Measurements from ENCODE around the gene CERS1. TPM values are rescaled to one million over a fixed set of nuclear protein-coding genes. Genes with fewer than 3 reads are reported as not detected.

CERS1 gene
- total RNA-seq, 1 donor from 2014 or later: not detected

- intact Hi-C loops (cut with DNase I): no loop called here
- peaks cover 82% of the 10 kb centered on the region for H3K36me3 ChIP-seq
- ATAC-seq: no peak
Observed at GRCh38 chr19:18865106-18865972, 30.6 kb downstream of the CERS1 start.

DNA sequence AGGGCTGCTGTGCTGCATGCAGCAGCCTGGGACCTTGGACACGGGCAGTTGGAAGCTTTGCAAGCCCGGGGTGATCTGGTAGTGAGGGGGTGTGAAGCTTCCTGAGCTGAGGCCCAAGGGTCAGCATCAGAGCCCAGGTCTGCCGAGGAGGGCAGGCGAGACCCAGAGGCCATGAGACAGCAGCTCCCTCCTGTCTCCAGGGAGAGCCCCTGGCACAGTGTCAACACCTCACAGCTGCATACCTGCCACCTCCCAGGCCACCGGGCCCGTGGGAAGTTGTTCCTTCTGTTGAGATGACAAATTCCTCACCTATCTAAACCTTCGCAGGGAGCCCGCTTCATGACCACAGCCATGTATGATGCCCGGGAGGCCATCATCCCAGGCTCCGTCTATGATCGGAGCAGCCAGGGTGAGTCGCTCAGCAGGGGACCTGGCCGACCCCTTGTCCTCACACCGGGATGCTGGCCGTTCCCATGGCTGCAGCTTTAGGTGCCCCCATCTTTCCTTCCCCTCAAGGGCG, 32.1 kb downstream of the CERS1 start:
- H3K4me1 ChIP-seq: peaks cover 6% of the 10 kb centered on the region
- H3K27me3 ChIP-seq (ENCODE audit: low read depth): no peaks in the 10 kb centered on the region
- peaks cover 97% of the 10 kb centered on the region for H3K36me3 ChIP-seq
- intact Hi-C loops (cut with DNase I): no loop called here
- ATAC-seq (no peak), DNase-seq (peak; percentile 46)
- no peak overlapping the region for H3K27ac ChIP-seq
- H3K9me3 ChIP-seq: no peaks in the 10 kb centered on the region
- TF ChIP-seq, protein P1, sequence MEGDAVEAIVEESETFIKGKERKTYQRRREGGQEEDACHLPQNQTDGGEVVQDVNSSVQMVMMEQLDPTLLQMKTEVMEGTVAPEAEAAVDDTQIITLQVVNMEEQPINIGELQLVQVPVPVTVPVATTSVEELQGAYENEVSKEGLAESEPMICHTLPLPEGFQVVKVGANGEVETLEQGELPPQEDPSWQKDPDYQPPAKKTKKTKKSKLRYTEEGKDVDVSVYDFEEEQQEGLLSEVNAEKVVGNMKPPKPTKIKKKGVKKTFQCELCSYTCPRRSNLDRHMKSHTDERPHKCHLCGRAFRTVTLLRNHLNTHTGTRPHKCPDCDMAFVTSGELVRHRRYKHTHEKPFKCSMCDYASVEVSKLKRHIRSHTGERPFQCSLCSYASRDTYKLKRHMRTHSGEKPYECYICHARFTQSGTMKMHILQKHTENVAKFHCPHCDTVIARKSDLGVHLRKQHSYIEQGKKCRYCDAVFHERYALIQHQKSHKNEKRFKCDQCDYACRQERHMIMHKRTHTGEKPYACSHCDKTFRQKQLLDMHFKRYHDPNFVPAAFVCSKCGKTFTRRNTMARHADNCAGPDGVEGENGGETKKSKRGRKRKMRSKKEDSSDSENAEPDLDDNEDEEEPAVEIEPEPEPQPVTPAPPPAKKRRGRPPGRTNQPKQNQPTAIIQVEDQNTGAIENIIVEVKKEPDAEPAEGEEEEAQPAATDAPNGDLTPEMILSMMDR (IDR thresholded peaks at IDR 0.05): no peak
- H3K4me3 ChIP-seq: no peak overlapping the region

More at GRCh38 chr19:18865106-18865972, 30.6 kb downstream of the CERS1 start:
- H3K4me3 ChIP-seq: no peak overlapping the region
- H3K4me1 ChIP-seq: peaks cover 8% of the 10 kb centered on the region
- peak; percentile 44 for DNase-seq
- peaks cover 8% of the 10 kb centered on the region for H3K27me3 ChIP-seq (ENCODE audit: low read depth)
- TF ChIP-seq, protein P1 (IDR thresholded peaks at IDR 0.05): no peak
- no peaks in the 10 kb centered on the region for H3K9me3 ChIP-seq
- H3K27ac ChIP-seq: no peak overlapping the region

DNA sequence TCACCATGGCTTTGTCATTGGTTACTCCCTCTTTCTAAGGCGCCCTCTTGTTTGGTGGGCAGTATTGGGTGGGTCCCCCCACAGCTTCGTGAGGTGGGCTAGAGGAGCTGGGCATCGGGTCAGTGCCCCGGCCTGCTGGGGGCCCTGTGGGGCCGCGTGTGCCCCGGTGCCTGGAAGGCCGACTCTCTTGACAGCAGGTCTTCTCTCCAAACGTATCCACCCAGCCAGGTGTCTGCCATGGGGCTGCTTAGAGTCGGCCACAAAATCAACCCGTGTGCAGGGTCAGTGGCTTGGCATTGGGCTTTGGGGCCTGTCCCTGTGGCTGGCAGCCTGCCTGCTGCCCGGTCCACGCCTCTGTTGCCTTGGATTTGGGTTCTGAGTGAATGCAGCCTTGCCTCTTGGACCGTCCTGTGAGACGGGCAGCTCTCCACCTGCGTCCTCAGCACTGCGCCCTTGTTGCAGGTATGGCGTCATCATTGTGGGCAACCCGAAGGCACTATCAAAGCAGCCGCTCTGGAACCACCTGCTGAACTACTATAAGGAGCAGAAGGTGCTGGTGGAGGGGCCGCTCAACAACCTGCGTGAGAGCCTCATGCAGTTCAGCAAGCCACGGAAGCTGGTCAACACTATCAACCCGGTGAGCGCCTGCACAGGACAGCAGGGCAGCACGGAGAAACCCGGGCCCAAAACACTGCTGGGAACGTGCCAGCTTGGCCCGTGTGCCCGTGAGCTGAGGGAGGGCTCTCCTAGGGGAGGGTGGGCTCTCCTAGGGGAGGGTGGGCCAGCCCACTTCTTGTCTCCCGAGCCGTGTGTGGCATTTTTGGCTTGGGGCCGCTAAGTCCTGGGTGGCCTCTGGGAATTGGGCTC, 32.7 kb downstream of the CERS1 start:
- peak; percentile 44 for DNase-seq
- Histone ChIP-seq H3K27me3 (ENCODE audit: low read depth) (no peaks in the 10 kb centered on the region), H3K4me1 (peaks cover 6% of the 10 kb centered on the region), H3K9me3 (no peaks in the 10 kb centered on the region), H3K27ac (no peak overlapping the region), H3K36me3 (peaks cover 100% of the 10 kb centered on the region), H3K4me3 (no peak overlapping the region)
- TF ChIP-seq, protein P1 (IDR thresholded peaks at IDR 0.05): no peak
- no peak for ATAC-seq
- intact Hi-C loops (cut with DNase I): no loop called here

DNA sequence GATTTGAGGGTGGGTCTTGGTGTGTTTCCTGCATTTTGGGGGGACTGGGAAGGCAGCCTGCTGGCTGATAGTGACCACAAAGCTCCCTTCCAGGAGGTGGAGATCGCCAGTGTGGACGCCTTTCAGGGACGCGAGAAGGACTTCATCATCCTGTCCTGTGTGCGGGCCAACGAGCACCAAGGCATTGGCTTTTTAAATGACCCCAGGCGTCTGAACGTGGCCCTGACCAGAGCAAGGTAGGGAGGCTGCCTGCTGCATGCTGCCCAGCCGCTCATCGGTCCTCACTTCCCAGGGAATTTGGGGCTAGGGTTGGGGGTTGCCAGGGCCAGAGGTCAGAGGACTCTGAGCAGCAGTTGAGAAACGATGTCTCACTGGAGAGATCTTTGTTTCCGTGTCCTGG, 34.0 kb downstream of the CERS1 start:
- Histone ChIP-seq H3K27me3 (ENCODE audit: low read depth) (no peaks in the 10 kb centered on the region), H3K27ac (no peak overlapping the region), H3K36me3 (peaks cover 100% of the 10 kb centered on the region), H3K4me1 (peaks cover 6% of the 10 kb centered on the region), H3K4me3 (no peak overlapping the region), H3K9me3 (no peaks in the 10 kb centered on the region)
- TF ChIP-seq, protein P1 (IDR thresholded peaks at IDR 0.05): no peak
- peak; percentile 42 for DNase-seq
- ATAC-seq: no peak
- intact Hi-C loops (cut with DNase I): no loop called here

DNA sequence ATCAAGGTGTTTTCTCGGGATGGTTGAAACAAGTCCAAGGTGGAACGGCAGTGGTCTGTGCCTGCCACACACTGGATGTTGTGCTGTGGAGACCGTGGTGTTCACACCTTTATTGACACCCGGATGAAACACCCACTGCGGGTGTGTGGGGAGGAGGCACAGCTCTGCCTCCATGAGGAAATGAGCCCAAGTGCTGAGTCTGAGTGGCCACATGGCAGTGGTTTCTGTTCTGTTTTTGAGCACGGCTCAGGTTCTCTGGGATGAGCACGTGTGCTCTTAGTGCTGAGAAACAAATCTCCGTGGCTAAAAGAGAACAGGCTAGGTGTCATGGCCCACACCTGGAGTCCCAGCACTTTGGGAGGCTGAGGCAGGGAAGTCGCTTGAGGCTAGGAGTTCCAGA, 34.7 kb downstream of the CERS1 start:
- TF ChIP-seq, protein P1 (IDR thresholded peaks at IDR 0.05): no peak
- H3K36me3 ChIP-seq: peaks cover 100% of the 10 kb centered on the region
- no peak overlapping the region for H3K27ac ChIP-seq
- intact Hi-C loops (cut with DNase I): no loop called here
- no peak for ATAC-seq
- no peaks in the 10 kb centered on the region for H3K27me3 ChIP-seq (ENCODE audit: low read depth)
- no peaks in the 10 kb centered on the region for H3K9me3 ChIP-seq
- no peak for DNase-seq
- H3K4me1 ChIP-seq: peaks cover 6% of the 10 kb centered on the region
- no peak overlapping the region for H3K4me3 ChIP-seq
